Uterus (tissue), 2 donors: ENCODE data around the gene TMEM30B.

Source experiments
- CTCF ChIP-seq, 4 experiments: fragments of 200-600 bp in 2 of 4; fragments of 450-650 bp in 2 of 4; sonication (generic) in 2 of 4; IDR thresholded peaks; one replicate each; pipeline ENCODE4 v1.5.1; 2016 to 2019; ENCODE audit warnings: antibody characterized with exemption in 4 of 4, mild to moderate bottlenecking in 2 of 4, moderate library complexity in 1 of 4
- POLR2A ChIP-seq, 2 donors: fragments of 450-650 bp; IDR thresholded peaks; one replicate each; pipeline ENCODE4 v1.6.1; 2016; ENCODE audit warnings: antibody characterized with exemption in 2 of 2, mild to moderate bottlenecking in 1 of 2, moderate library complexity in 1 of 2

DNA sequence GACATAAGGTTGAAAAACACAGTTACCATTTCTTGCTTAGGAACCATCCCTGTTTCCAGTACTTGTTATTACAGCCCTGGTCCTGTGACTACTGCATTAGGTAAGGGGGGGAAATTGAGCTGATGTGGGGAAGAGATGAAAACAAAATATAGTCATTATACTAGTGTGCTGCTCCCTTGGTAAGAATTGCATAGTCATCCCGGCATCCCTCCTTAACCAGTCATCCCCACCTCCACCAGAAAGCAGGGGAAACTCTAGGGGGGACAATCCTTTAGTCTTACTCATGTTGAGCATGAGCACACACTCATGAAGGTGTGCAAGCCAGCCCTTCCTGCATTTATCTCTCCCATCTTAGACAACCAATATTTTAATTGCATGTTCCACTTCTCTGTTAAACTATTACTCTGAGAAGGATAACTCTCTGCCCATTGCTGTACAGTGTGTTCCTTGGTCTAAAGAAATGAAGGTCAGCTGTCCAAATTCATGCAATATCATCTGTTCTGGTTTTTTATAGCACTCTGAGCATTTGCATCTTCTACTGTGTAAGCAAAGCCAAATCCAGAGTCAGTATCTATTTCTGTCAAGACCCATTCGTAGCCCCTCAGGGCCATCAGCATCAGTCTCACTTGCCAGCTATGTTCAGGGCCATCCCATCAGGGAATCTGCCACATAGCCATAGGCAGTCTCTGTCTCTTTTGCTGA is 46.8 kb downstream of the TMEM30B start:
- TF ChIP-seq POLR2A (IDR thresholded peaks at IDR 0.05) (no peak), CTCF (IDR thresholded peaks at IDR 0.05) (no peak)
